RWPE2 (cell line): ENCODE data around the gene DXO.
"Not testable (repeated sequence)": the region's sequence is repeated elsewhere in the genome, so short reads cannot be mapped to it uniquely, and the experiment has no call there.

Experiments used
- ATAC-seq: fragments of 200-7000 bp; cut with Tn5 transposase; 3 replicates; pipeline ENCODE4 v1.9.1; 2021; ENCODE audit warnings: low read depth
- DNase-seq: peaks from one replicate; pipeline ENCODE4 v3.0.0-alpha.2; 2020; ENCODE audit warnings: low spot score
- H3K27ac ChIP-seq: fragments of 450-650 bp; 2 replicates; pipeline ENCODE4 v1.5.1; 2017; ENCODE audit warnings: mild to moderate bottlenecking; ENCODE audit not compliant: poor library complexity, severe bottlenecking
- H3K27me3 ChIP-seq: fragments of 250-450 bp; sonication (Bioruptor Pico); 2 replicates; pipeline ENCODE4 v1.5.1; 2021; ENCODE audit warnings: mild to moderate bottlenecking, moderate library complexity; ENCODE audit not compliant: insufficient read depth, poor library complexity, severe bottlenecking
- H3K36me3 ChIP-seq: fragments of 250-450 bp; sonication (Bioruptor Pico); 2 replicates; pipeline ENCODE4 v1.5.1; 2020; ENCODE audit warnings: low read depth, mild to moderate bottlenecking, moderate library complexity
- H3K4me1 ChIP-seq: fragments of 250-450 bp; sonication (Bioruptor Pico); 2 replicates; pipeline ENCODE4 v1.5.1; 2021; ENCODE audit warnings: mild to moderate bottlenecking, moderate library complexity; ENCODE audit not compliant: insufficient read depth, poor library complexity, severe bottlenecking
- H3K4me3 ChIP-seq: fragments of 250-450 bp; sonication (Bioruptor Pico); 2 replicates; pipeline ENCODE4 v1.5.1; 2021; ENCODE audit warnings: mild to moderate bottlenecking, moderate library complexity; ENCODE audit not compliant: severe bottlenecking
- H3K9me3 ChIP-seq: fragments of 250-450 bp; sonication (Bioruptor Pico); 2 replicates; pipeline ENCODE4 v1.5.1; 2021; ENCODE audit warnings: mild to moderate bottlenecking, moderate library complexity; ENCODE audit not compliant: severe bottlenecking
- CTCF ChIP-seq: fragments of 450-650 bp; IDR thresholded peaks from one replicate; pipeline ENCODE4 v1.5.1; 2017; ENCODE audit warnings: mild to moderate bottlenecking, moderate library complexity; ENCODE audit not compliant: poor library complexity, severe bottlenecking

DXO gene

DNA sequence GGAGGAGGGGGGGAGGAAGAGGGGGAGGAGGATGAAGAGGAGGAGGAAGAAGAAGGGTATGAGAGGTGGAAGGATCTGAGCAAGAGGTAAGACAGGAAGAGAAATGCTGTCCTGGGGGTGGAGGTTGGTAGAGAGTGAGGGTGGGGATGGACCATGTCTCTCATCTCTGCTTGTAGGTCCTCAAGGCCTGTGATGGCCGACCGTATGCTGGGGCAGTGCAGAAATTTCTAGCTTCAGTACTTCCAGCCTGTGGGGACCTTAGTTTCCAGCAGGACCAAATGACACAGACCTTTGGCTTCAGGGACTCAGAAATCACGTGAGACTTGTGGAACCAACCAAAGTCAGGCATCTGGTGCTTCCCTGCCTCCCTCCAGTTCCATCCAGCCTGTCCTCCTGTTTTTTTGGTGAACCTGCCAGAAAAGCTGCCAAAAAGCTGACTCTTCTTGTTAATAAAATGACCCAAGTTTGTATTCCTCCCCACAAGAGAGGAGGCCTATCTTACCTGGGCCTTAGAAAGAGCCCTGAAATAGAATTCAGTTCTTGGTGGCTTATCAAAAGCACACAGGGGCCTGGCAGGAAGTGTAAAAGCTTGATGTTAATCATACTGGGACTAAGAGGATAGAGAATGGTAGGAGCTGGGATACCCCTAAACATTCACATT, 7.4 kb upstream of the DXO start:
- no peak overlapping the region for H3K4me3 ChIP-seq
- DNase-seq (no peak), ATAC-seq (no peak)
- H3K27me3 ChIP-seq = no peaks in the 10 kb centered on the region
- H3K4me1 ChIP-seq = no peaks in the 10 kb centered on the region
- H3K36me3 ChIP-seq = peaks cover 10% of the 10 kb centered on the region
- H3K27ac ChIP-seq = no peak overlapping the region
- no peak for TF ChIP-seq CTCF
- H3K9me3 ChIP-seq = no peaks in the 10 kb centered on the region

- ATAC-seq (no peak), DNase-seq (no peak)
- Histone ChIP-seq H3K27me3 (no peaks in the 10 kb centered on the region), H3K36me3 (peaks cover 10% of the 10 kb centered on the region), H3K27ac (no peak overlapping the region), H3K4me3 (no peak overlapping the region), H3K4me1 (no peaks in the 10 kb centered on the region), H3K9me3 (no peaks in the 10 kb centered on the region)
- TF ChIP-seq CTCF = no peak
Observed at GRCh38 chr6:31978831-31979230, 6.9 kb upstream of the DXO start.

DNA sequence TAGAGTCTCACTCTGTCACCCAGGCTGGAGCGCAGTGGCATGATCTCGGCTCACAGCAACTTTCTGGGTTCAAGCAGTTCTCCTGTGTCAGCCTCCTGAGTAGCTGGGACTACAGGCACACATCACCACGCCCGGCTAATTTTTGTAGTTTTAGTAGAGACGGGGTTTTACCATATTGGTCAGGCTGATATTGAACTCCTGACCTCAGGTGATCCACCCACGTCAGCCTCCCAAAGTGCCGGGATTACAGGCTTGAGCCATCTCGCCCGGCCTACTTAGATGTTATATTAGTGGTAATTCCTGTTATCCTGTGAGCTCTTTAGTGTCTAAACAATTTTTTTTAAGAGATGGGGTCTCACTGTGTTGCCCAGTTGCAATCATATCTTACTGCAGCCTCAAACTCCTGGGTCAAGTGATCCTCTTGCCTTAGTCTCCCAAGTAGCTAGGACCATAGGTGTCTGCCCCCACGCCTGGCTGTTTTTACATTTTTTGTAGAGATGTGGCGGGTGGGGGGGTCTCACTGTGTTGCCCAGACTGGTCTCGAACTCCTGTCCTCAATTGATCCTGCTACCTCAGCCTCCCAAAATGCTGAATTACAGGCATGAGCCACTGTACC, 6.0 kb upstream of the DXO start:
- ATAC-seq (no peak), DNase-seq (no peak)
- Histone ChIP-seq H3K27me3 (no peaks in the 10 kb centered on the region), H3K9me3 (no peaks in the 10 kb centered on the region), H3K4me3 (no peak overlapping the region), H3K4me1 (no peaks in the 10 kb centered on the region), H3K27ac (no peak overlapping the region), H3K36me3 (peaks cover 10% of the 10 kb centered on the region)
- TF ChIP-seq CTCF = no peak

DNA sequence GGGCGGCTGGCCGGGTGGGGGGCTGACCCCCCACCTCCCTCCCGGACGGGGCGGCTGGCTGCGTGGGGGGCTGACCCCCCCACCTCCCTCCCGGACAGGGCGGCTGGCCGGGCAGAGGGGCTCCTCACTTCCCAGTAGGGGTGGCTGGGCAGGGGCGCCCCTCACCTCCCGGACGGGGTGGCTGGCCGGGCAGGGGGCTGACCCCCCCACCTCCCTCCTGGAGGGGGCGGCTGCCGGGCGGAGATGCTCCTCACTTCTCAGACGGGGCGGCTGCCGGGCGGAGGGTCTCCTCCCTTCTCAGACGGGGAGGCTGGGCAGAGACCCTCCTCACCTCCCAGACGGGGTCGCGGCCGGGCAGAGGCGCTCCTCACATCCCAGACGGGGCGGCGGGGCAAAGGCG, 4.1 kb upstream of the DXO start:
- H3K36me3 ChIP-seq = peaks cover 10% of the 10 kb centered on the region
- not testable (repeated sequence) for DNase-seq, H3K4me3 ChIP-seq, ATAC-seq, H3K9me3 ChIP-seq, H3K4me1 ChIP-seq, H3K27me3 ChIP-seq, H3K27ac ChIP-seq

GRCh38 chr6:31972709-31973350, 892 bp upstream of the DXO start:
- no peak for TF ChIP-seq CTCF
- peaks cover 19% of the 10 kb centered on the region for H3K36me3 ChIP-seq
- no peaks in the 10 kb centered on the region for H3K9me3 ChIP-seq
- DNase-seq (no peak), ATAC-seq (no peak)
- peak overlapping the region; percentile 74 for H3K4me3 ChIP-seq
- H3K27ac ChIP-seq = peak overlapping the region; percentile 87
- H3K27me3 ChIP-seq = no peaks in the 10 kb centered on the region
- H3K4me1 ChIP-seq = peaks cover 5% of the 10 kb centered on the region
